Measurements from ENCODE around the gene EXOC4. TPM values are rescaled to one million over a fixed set of nuclear protein-coding genes. Genes with fewer than 3 reads are reported as not detected.

The EXOC4 gene
- total and polyA plus RNA-seq, 2 of the 8 experiments (the other 6 are each of a cell fraction or from before 2014, with no cell fraction given) = 27.0 to 67.3 TPM

DNA sequence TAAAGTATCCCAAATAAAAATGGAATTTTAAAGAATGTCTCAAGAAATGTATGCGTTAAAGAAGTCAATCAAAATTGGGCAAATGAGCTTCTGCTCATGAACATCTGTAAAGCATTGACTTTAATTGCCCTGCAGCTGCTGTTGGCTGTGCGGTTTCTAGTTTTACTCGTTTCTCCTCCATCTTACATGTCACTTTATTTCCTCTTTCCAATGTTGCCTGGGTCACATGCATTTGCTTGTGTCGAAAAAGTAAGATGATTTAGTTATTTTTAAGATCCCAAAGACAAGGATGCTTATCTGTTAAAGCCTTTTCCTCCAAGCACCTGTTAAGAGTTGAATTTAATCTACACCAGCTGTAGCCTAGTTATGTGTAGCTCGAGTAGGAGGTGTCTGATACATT is 310.4 kb downstream of the EXOC4 start:
- no peaks in the 10 kb centered on the region for H3K27me3 ChIP-seq (replicated peaks in 1 of 4; ENCODE audit: control insufficient read depth in 3 of 4, extremely low read depth in 1 of 4, insufficient read depth in 3 of 4, low read length in 3 of 4)
- peaks cover 0 to 3% (median 0%) of the 10 kb centered on the region in 4 experiments; a peak in 3 of 7 replicates for H3K4me1 ChIP-seq (replicated peaks in 1 of 4; ENCODE audit: control insufficient read depth in 3 of 4, insufficient read depth in 4 of 4, low read length in 3 of 4)
- no peak for DNase-seq (ENCODE audit: low read depth in 1 of 2, low spot score in 2 of 2)
- H4K91ac ChIP-seq (replicated peaks; ENCODE audit: insufficient read length, low read length) = no peak overlapping the region
- no peak overlapping the region for H2BK5ac ChIP-seq (ENCODE audit: low read depth, low read length)
- no peak overlapping the region for H3K9ac ChIP-seq (replicated peaks in 1 of 4; ENCODE audit: extremely low read depth in 1 of 4, low read depth in 3 of 4, low read length in 3 of 4)
- H3K4me2 ChIP-seq (ENCODE audit: insufficient read depth in 1 of 2, low read depth in 2 of 2, low read length in 2 of 2) = no peak overlapping the region
- no peak overlapping the region for H2BK20ac ChIP-seq (ENCODE audit: low read length)
- no peak overlapping the region for H3K4ac ChIP-seq (replicated peaks; ENCODE audit: insufficient read length, low read depth, low read length)
- no peaks in the 10 kb centered on the region for H3K9me3 ChIP-seq (ENCODE audit: insufficient read depth in 2 of 2, low read depth in 1 of 2, low read length in 1 of 2)
- no peak overlapping the region for H4K5ac ChIP-seq (ENCODE audit: insufficient read length, low read depth, low read length)
- H3K18ac ChIP-seq (ENCODE audit: extremely low read depth, low read length) = no peak overlapping the region
- ChIA-PET CTCF (ENCODE audit: partially characterized antibody) (no interaction called here), POLR2A (ENCODE audit: partially characterized antibody) (no interaction called here)
- no peak overlapping the region for H2AFZ ChIP-seq (ENCODE audit: low read length)
- no peak overlapping the region for H4K8ac ChIP-seq (ENCODE audit: extremely low read depth, insufficient read depth, low read length)
- no peaks in the 10 kb centered on the region for H3K23me2 ChIP-seq (ENCODE audit: low read depth, low read length)
- H3K56ac ChIP-seq (replicated peaks; ENCODE audit: insufficient read length, low read depth, low read length) = no peak overlapping the region
- no peak overlapping the region for H2AK5ac ChIP-seq (ENCODE audit: low read depth, low read length)
- no peaks in the 10 kb centered on the region for H3K79me2 ChIP-seq (ENCODE audit: control insufficient read depth in 1 of 2, insufficient read depth in 2 of 2, low read length in 2 of 2)
- no peak overlapping the region for H3K4me3 ChIP-seq (ENCODE audit: extremely low read depth in 1 of 4, insufficient read depth in 2 of 4, low read depth in 3 of 4, low read length in 4 of 4)
- H2BK12ac ChIP-seq (ENCODE audit: low read depth, low read length) = no peak overlapping the region
- H3K23ac ChIP-seq (ENCODE audit: insufficient read length) = no peak overlapping the region
- FAIRE-seq = no peak
- no peak overlapping the region for H2BK120ac ChIP-seq (replicated peaks; ENCODE audit: low read depth, low read length)
- H2BK15ac ChIP-seq (ENCODE audit: low read length) = no peak overlapping the region
- WGBS, 2 experiments (ENCODE audit: extremely low coverage in 1 of 2, insufficient coverage in 1 of 2, insufficient read length in 1 of 2, insufficient replicate concordance in 2 of 2, low coverage in 1 of 2, low lambda C conversion rate in 2 of 2, missing lambda C conversion rate in 1 of 2) = 90% methylated on average over 5 of the region's 5 CpGs; no CpG with 5 or more reads in 1 of the 2 experiments
- H3K79me1 ChIP-seq (ENCODE audit: low read depth, low read length) = no peaks in the 10 kb centered on the region
- H3K27ac ChIP-seq (ENCODE audit: low read depth, low read length) = no peak overlapping the region
- no peaks in the 10 kb centered on the region for H3K36me3 ChIP-seq (ENCODE audit: control insufficient read depth in 2 of 4, insufficient read depth in 4 of 4, low read length in 3 of 4)
- no peak overlapping the region for H3K14ac ChIP-seq (ENCODE audit: insufficient read length)
- H4K20me1 ChIP-seq (replicated peaks in 1 of 2; ENCODE audit: control insufficient read depth in 1 of 2, insufficient read depth in 2 of 2, low read length in 2 of 2) = no peaks in the 10 kb centered on the region
- TF ChIP-seq SIX5 (IDR thresholded peaks at IDR 0.05; ENCODE audit: low read depth, low read length) (no peak), RNF2 (IDR thresholded peaks at IDR 0.05; ENCODE audit: borderline replicate concordance, low read depth, low read length, missing control alignments, poor library complexity, severe bottlenecking) (no peak), CBX8 (IDR thresholded peaks at IDR 0.05; ENCODE audit: borderline replicate concordance, low read depth, low read length) (no peak), CHD2 (IDR thresholded peaks at IDR 0.05; ENCODE audit: low read length) (no peak)
